Upper lobe of left lung (tissue), 4 donors: ENCODE data around the gene AQP5.

Experiments
- POLR2A ChIP-seq, 4 donors: fragments of 450-650 bp; IDR thresholded peaks; one replicate each; pipeline ENCODE4 v1.5.1; 2016 to 2017; ENCODE audit warnings: antibody characterized with exemption in 4 of 4, mild to moderate bottlenecking in 2 of 4
- TF ChIP-seq, protein P1 (sequence below), 6 experiments: fragments of 450-650 bp in 4 of 6; fragments of 200-600 bp in 2 of 6; sonication (generic) in 2 of 6; IDR thresholded peaks; one replicate each; pipeline ENCODE4 v1.5.1; 2016 to 2019; ENCODE audit warnings: antibody characterized with exemption in 6 of 6

DNA sequence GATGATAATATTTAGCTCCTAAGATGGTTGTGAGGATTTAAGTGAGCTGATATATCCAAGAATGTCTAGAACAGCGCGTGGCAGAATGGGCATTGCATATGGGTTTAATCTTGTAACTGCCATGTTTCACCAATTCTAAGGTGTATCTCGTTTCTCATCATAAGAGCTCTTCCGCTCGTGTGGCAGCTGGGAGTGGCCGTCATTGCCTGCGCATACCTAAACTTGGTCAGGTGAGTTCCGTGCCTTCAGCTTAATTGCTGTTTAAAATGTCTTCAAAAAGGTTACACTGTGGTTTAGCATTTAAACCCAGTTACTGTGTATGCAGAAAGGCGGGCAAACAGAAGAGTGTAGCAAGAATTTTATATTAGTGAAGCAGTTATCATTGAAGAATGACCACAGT is 15.6 kb upstream of the AQP5 start:
- TF ChIP-seq, protein P1, sequence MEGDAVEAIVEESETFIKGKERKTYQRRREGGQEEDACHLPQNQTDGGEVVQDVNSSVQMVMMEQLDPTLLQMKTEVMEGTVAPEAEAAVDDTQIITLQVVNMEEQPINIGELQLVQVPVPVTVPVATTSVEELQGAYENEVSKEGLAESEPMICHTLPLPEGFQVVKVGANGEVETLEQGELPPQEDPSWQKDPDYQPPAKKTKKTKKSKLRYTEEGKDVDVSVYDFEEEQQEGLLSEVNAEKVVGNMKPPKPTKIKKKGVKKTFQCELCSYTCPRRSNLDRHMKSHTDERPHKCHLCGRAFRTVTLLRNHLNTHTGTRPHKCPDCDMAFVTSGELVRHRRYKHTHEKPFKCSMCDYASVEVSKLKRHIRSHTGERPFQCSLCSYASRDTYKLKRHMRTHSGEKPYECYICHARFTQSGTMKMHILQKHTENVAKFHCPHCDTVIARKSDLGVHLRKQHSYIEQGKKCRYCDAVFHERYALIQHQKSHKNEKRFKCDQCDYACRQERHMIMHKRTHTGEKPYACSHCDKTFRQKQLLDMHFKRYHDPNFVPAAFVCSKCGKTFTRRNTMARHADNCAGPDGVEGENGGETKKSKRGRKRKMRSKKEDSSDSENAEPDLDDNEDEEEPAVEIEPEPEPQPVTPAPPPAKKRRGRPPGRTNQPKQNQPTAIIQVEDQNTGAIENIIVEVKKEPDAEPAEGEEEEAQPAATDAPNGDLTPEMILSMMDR (IDR thresholded peaks at IDR 0.05), result no peak
- TF ChIP-seq POLR2A (IDR thresholded peaks at IDR 0.05), result no peak
